Suprapubic skin (tissue), 4 donors: ENCODE data around the gene PLCE1.

Experiments
- EP300 ChIP-seq: sonication (generic); formaldehyde crosslinking; IDR thresholded peaks from one replicate; pipeline ENCODE4 v1.6.1; 2017; ENCODE audit warnings: antibody characterized with exemption
- POLR2A ChIP-seq, 2 donors: fragments of 450-650 bp; IDR thresholded peaks; one replicate each; pipeline ENCODE4 v1.6.1; 2017; ENCODE audit warnings: antibody characterized with exemption in 2 of 2, mild to moderate bottlenecking in 2 of 2, moderate library complexity in 2 of 2
- POLR2AphosphoS5 ChIP-seq, 3 donors: sonication (generic); formaldehyde crosslinking; IDR thresholded peaks; one replicate each; pipeline ENCODE4 v1.6.1; 2017; ENCODE audit warnings: antibody characterized with exemption in 3 of 3
- TF ChIP-seq, protein P1 (sequence below), 2 donors: fragments of 200-600 bp in 1 of 2; fragments of 450-650 bp in 1 of 2; sonication (generic) in 1 of 2; IDR thresholded peaks; one replicate each; pipeline ENCODE4 v1.5.1; 2016 to 2019; ENCODE audit warnings: antibody characterized with exemption in 2 of 2, mild to moderate bottlenecking in 1 of 2, moderate library complexity in 1 of 2

- TF ChIP-seq, protein P1, sequence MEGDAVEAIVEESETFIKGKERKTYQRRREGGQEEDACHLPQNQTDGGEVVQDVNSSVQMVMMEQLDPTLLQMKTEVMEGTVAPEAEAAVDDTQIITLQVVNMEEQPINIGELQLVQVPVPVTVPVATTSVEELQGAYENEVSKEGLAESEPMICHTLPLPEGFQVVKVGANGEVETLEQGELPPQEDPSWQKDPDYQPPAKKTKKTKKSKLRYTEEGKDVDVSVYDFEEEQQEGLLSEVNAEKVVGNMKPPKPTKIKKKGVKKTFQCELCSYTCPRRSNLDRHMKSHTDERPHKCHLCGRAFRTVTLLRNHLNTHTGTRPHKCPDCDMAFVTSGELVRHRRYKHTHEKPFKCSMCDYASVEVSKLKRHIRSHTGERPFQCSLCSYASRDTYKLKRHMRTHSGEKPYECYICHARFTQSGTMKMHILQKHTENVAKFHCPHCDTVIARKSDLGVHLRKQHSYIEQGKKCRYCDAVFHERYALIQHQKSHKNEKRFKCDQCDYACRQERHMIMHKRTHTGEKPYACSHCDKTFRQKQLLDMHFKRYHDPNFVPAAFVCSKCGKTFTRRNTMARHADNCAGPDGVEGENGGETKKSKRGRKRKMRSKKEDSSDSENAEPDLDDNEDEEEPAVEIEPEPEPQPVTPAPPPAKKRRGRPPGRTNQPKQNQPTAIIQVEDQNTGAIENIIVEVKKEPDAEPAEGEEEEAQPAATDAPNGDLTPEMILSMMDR (IDR thresholded peaks at IDR 0.05), result no peak
- TF ChIP-seq POLR2AphosphoS5 (IDR thresholded peaks at IDR 0.05) (no peak), POLR2A (IDR thresholded peaks at IDR 0.05) (no peak), EP300 (no peak)
Measured at GRCh38 chr10:93992400-93993030, 1.2 kb upstream of the PLCE1 start.
